NCI-H1105 treated with DMSO at 0.1 percent for 48 hours (cell line): Measurements from ENCODE around the gene GRHPR.
"Not testable (repeated sequence)": the region's sequence is repeated elsewhere in the genome, so short reads cannot be mapped to it uniquely, and the experiment has no call there.

ENCODE experiments used
- DNase-seq: peaks from one replicate; lab custom pipeline; 2025; lab: John Stamatoyannopoulos, UW

The GRHPR gene

DNA sequence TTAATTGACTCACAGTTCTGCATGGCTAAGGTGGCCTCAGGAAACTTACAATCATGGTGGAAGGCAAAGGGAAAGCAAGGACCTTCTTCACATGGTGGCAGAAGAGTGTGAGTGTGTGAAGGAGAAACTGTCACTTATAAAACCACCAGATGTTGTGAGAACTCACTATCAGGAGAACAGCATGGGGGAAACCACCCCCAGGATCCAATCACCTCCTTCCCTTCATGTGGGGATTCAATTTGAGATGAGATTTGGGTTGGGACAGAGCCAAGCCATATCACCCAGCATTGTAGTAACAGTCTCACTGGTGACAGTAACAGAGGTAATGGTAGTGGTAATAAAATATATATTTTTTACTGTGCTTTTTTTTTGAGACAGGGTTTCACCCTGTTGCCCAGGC lies 24.6 kb downstream of the GRHPR start:
- DNase-seq = no peak

DNA sequence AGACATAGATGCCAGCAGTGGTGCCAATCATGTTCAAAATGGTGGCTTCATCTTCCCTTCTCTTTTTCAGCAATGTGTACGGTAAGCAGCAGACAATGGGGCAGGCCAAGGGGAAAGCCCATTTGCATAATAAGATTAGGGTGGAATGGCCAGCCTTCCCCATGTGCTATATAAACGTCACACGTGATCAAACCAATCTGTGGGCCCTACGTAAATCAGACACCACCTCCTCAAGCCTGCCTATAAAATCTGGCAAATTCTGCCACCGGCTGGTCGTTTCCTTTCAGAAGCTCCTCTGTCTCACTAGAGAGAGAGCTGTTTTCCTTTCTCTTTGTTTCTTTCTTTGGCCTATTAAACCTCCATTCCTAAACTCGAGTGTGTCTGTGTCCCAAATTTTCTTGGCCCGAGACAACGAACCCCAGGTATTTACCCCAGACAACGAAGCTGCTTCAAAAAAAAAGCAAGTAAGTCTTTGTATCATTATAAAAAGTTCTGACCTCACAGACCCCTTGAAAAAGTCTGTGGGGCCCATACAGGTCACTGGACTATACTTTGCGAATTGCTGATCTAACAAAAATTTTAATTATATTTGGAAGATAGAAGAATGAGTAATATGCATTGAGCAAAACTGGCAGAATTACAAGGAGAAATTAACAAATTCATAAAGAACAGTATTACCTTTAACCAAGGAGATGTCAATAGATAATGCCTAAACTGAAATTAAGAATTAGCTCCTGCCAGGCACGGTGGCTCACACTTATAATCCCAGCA lies 27.6 kb downstream of the GRHPR start:
- no peak for DNase-seq

DNA sequence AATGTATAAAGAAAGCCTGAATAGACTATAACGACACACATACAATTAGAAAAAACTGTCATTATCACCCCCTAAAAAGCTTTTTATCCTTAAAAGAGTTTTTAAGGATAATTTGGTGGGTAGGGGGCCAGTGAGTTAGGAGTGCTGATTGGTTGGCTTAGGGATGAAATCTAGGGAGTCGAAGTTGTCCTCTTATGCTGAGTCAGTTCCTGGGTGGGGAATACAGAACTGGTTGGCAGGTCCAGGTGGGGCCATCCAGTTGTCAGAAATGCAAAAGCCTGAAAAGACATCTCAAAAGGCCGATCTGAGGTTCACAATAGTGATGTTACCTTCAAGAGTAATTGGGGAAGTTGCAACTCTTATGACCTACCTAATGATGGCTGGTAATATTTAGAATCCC lies 29.1 kb downstream of the GRHPR start:
- no peak for DNase-seq

DNA sequence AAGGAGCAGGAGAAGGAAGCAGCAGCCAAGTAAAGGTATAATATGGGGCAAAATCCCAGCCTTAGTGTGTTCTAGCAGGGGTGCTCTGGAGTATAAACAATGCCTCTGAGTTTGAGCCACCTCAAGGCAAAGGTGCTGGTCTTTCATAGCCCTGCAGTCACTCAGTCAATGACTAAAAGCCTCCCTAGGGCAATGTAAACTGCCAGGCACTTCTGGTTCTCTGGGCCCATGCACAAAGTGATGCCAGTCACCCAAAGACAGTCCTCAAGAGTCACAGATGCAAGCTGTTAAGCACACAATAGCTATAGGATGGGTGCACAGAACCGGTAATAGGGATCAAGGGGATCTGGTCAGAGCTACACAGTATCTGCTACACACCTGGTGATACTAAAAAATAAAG lies 30.1 kb downstream of the GRHPR start:
- no peak for DNase-seq

DNA sequence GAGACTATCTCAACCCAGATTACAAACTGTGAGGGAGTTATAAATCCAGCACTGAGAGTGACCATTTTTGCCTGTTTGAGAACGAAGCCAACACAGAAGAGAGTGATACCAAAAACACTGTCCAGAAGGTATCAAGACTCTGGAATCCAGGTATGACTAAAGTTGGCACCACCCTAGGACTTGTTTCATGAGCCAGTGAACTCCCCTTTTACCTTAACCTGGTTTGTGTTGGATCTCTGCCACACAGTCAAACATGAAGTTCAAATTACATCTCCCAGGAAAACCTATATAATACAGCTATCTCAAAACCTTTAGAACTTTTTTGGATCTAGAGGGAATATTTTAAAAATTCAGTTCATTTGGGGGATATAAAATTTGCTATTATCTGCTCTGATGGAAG lies 31.3 kb downstream of the GRHPR start:
- DNase-seq = no peak

DNA sequence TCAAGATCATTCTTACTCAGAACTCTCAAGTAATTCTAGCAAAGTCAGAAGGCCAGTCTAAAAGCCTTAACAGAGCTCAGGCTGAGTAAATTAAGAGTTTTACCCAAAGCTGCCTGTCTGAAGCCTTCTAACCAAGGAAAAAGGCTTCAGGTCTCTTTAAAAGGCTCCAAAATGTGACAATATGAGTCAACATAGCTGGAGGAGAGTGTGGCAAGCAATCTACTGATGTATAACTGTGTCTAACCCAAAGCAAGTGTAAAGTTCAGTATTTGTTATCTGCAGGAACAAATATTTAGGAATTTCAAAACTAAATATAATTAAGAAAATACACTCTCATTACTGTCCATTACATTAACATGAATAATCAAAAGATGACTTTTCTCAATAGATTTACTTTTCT lies 31.7 kb downstream of the GRHPR start:
- no peak for DNase-seq

DNA sequence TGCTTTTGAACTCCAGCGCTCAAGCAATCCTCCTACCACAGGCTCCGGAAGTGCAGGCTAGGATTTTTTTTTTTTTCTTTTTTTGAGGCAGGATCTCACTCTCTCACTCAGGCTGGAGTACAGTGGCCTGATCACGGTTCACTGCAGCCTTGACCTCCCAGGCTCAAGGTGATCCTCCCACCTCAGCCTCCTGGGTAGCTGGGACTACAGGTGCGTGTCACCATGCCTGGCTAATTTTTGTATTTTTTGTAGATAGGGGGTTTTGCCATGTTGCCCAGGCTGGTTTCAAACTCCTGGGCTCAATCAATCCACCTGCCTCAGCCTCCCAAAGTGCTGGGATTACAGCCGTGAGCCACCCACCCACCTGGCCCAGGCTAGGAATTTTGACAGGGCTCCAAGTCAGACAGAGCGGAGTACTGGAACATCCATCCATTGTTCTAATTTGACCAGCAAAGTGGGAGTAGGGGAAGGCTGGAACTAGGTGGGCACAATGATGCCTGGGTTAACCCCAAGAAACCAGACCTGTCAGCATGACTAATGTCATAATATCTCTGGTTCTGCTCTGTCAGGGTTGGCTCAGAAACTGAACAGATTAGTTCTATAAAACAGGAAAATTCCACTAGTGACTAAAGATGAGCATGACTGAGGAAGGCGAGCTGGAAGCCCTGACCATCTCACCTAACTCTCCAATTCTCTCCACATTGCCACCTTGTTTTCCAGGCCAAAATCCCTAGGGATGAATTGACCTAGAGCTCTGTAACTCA lies 33.6 kb downstream of the GRHPR start:
- DNase-seq = no peak

DNA sequence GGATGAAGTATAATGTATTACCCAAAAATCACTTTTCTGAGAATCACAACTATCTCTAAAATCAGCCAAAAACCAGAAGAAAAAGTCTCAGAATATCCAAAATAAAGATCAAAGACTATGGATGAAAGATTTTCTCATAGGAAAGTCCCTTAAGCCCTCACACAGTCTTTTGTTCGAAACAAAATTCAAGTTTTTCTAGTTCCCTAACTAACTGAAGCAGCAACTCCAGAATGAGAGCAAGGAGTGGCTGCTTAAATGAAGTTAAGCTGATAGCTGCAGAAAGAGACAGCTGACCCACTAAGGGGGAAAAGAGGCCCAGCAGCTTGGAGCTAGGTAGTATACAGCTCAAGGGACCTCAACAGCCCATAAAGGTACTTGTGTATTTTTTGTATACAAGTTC lies 34.3 kb downstream of the GRHPR start:
- no peak for DNase-seq

DNA sequence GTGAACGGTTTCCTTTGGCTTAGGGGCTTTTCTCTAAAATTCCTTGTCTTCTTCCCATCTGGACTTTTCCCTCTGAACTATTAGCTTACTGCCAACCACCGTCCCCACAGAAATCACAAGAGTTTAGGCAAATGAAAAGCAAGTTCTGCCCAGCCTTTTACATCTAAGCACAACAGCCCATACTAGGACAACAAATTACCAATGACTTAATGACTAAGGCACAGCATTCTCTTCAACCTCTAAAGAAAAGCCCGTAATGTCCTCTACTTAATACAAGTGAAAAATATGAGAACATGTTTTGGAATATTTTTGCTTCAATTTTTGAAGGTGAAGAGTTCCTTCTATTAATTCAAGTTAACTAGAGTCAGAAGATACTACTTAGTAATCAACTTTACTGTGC lies 41.5 kb downstream of the GRHPR start:
- DNase-seq = no peak

DNA sequence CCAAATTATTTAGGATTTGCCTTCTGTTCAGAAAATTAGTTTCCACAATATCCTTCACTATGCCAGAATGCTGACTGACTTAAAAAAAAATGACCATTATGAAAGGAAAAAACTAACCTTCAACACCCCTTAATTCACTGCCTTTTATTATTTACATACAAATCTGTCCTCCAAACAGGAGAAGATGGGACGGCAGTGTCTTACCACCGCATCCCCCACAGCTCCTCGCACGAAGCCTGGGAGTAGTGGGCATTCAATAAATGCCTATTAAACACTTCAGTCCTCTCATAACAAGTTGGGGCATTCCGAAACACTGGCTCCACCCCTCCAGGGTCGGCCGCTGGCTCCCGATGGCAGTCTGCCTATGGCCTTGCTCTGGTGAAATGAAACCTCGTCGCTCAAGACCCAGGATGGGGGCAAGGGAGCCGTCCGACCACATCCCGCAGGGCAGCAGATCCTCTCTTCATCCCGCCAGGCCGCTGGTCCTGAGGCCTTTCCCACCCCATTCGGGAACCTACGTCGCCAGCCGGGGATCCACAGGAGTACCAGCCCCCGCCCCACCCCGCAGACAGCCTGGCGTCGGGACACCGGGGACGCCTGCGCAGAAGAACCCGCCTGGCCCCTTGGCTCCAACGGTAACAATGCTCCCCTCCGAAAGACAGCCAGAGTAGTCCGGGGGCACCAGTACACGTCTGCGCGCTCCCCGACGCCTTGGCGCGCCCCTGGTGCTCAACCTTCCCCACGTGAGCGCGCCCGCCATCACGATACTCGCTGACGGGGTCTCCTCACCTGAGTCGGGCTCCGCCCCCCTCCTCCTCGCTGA lies 42.1 kb downstream of the GRHPR start:
- DNase-seq = peak; percentile 90

DNA sequence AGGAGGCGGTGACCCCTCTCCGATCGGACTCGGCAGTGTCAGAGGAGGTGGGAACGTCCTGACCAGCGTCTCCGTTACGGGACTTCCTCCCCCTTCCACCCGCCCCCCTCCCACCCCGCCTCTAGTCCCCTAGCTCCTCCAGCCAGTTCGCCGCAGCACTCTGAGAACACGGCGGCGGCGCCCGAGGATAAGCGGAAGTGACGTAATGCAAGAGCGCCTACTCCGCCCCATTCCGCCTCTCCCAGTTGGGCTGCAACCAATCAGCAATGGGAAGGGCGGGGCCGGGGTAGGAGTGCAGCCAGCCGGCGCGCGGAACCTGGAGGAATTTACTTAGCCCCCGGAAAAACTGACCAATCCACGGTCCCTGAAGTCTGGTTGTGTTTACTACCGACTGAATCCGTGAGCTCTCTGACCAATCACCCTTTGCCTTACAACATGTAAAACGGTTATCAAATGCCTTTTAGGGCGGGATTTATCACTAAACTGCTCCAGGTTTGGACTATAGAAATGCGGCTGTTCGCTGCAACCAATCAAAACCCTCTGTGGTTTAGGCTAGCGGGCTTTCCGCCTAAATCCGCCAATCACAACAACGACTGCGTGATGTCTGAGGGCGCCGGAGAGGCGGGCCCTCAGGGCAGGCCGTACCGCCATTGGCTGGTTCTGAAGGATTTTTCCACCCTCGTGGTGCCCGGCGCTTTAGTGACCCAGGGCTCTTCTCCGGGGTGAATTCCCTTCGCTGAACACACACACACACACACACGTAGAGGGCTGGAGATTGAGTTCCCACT lies 42.9 kb downstream of the GRHPR start, which contains the start of gene ZBTB5:
TSS of gene ZBTB5 (minus strand) at position 202 of the 788 bp plus-strand sequence. CDS start 22,899 bp downstream, outside the sequence.
- peak; percentile 100 for DNase-seq

DNA sequence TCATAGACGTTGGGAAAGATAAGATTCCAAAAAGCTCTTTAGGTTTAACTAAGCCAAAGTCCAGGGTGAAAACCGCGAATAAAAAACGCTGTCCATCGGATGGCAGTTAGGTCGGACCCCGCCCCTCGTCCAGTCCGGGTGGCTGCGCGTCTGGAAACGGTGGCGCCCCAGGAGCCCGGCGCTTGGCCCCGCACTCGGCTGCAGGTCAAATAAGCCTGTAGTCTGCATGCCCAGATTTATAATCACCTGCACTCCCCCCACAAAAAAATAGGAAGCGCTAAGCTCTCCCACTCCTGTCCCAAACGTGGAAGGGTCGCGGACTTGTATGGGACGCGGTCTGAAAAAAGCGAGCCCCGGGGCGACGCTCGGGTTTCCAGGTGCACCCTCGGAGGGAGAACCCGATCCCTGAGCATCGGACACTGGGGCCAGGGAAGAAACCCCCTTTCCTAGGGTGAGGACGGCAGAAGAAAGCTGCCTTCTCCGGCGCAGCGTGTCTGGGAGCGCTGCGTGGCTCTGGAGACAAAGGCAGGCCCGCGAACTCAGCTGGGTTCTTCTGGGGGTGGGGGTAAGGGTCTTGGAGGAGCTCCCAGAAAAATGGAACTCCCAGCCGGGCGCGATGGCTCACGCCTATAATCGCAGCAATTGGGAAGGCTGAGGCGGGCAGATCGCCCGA lies 43.7 kb downstream of the GRHPR start:
- DNase-seq = peak; percentile 45

DNA sequence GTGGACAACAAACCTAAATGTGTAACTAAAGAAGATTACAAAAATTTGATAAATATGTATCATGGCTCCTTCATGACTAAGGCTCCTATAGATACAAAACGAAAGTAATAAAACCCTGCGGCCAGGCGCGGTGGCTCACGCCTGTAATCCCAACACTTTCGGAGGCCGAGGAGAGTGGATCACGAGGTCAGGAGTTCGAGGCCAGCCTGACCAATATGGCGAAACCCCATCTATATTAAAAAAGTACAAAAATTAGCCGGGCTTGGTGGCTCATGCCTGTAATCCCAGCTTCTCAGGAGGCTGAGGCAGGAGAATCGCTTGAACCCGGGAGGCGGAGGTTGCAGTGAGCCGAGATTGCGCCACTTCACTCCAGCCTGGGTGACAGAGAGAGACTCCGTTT lies 45.0 kb downstream of the GRHPR start:
- not testable (repeated sequence) for DNase-seq

DNA sequence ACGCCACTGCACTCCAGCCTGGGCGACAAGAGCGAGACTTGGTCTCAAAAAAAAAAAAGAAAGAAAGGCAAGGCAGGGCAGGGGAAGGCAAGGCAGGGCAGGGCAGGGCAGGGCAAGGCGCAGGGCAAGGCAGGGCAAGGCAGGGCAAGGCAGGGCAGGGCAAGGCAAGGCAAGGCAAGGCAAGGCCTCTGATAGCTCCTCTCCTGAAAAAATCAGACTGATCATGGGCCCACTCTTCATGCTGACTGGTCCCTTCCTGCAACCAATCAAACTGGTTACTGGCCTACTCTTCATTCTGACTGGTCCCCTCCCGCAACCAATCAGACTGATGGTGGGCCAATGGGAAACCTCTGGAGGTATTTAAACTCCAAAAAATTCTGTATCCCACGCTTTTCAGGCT lies 46.1 kb downstream of the GRHPR start:
- no peak for DNase-seq

DNA sequence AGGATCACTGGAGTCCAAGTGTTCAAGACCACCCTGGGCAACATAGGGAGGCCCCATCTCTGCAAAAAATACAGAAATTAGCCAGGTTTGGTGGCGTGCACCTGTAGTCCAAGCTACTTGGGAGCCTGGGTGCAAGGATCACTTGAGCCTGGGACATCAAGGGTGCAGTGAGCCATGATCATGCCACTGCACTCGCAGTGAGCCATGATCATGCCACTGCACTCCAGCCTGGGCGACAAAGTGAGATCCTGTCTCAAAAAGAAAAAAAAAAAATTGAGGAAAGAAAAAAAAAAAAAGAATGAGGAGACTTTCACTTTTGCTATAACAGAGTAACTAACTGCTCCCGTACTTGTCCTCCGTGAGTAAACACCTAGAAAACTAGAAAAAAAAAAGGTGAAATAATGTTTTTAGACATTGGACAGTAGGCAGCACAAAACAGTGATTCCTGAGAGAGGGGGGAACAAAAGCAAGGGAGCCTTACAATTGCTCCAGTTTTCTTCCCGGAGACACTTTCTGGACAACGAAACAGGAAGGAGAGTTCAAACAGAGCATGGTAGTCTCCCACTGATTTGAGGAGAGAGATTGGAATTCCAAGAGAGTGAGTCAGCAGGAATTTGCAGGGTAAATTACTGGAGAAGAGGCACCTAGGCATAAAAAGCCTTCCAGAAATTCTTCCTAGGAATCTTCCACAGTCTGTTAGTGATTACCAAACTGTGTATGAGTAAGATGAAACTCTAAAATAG lies 49.6 kb downstream of the GRHPR start:
- DNase-seq = no peak

DNA sequence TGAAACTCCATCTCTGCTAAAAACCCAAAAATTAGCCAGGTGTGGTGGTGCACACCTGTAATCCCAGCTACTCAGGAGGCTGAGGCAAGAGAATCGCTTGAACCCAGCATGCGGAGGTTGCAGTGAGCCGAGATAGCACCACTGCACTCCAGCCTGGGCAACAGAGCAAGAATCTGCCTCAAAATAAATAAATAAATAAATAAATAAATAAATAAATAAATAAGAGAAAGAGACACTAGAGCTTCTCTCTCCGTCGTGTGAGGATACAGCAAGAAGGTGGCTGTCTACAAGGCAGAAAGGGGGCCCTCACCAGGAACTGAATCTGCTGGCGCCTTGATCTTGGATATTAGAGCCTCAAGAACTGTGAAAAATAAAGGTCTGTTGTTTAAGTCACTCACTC lies 51.5 kb downstream of the GRHPR start:
- not testable (repeated sequence) for DNase-seq

DNA sequence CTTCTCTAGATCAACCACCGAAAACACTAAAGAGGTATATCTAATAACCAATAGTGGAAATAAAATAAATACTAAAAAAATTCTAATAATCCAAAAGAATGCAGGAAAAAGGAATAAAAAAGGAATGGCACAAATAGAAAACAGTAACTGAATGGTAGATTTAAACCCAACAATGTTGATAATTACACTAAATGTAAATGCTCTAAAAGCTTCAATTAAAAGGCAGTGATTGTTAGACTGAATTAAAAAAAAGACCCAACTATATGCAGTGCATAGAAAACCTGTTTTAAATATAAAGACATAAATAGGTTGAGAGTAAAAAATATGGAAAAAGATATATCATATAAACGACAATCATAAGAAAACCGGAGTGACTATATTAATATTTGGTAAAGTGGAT lies 51.9 kb downstream of the GRHPR start:
- DNase-seq = no peak

DNA sequence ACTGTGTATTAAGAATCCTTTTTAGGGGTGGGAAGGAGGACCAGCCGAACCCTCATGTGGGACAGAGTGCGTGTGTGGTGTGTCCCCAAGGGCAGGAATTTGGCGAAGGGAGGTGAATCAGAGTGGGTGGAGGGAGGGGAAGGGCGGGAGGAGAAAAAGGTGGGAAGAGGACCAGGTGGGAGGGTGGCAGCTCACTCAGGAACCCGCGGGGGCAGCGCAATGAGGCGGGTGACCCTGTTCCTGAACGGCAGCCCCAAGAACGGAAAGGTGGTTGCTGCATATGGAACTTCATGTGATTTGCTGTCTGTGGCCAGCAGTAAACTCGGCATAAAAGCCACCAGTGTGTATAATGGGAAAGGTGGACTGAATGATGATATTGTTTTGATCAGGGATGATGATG lies 54.4 kb downstream of the GRHPR start:
- DNase-seq = no peak

DNA sequence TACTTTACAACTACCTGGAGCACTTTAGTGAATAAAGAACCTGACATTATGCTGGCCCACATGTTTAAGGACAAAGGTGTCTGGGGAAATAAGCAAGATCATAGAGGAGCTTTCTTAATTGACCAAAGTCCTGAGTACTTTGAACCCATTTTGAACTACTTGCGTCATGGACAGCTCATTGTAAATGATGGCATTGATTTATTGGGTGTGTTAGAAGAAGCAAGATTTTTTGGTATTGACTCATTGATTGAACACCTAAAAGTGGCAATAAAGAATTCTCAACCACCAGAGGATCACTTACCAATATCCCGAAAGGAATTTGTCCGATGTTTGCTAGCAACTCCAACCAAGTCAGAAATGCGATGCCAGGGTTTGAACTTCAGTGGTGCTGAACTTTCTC lies 54.9 kb downstream of the GRHPR start:
- DNase-seq = not testable (repeated sequence)

DNA sequence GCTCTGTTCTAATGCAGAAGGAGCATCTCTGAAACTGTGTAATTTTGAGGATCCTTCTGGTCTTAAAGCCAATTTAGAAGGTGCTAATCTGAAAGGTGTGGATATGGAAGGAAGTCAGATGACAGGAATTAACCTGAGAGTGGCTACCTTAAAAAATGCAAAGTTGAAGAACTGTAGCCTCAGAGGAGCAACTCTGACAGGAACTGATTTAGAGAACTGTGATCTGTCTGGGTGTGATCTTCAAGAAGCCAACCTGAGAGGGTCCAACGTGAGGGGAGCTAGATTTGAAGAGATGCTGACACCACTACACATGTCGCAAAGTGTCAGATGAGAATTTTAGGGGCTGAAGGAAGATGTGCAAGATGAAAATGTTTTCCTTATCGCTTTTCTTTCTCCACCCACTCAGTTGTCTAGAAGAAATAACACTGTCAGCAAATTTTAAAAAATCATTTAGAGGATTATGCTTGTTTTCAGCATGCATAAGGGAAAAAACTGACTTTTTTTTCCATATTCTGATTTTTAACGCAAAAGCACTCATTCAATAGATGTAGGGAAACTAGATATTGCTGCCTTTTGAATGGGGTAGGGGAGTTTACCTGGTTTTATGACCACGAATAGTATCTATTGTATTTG lies 55.6 kb downstream of the GRHPR start:
- DNase-seq = not testable (repeated sequence)
